Smooth muscle cell of the coronary artery (primary cell): ENCODE measurements around the gene PYGB. TPM values are rescaled to one million over a fixed set of nuclear protein-coding genes. Genes with fewer than 3 reads are reported as not detected.

Experiments
- total RNA-seq: library from RNA; depleted of rRNA; stranded (reverse); fragments of >200 nt; gene quantifications from 2 replicates; pipeline ENCODE4 v1.2.3, GENCODE V29; 2014; ENCODE audit warnings: low replicate concordance

The PYGB gene
- 94.5 and 100 TPM in 2 replicates for total RNA-seq

DNA sequence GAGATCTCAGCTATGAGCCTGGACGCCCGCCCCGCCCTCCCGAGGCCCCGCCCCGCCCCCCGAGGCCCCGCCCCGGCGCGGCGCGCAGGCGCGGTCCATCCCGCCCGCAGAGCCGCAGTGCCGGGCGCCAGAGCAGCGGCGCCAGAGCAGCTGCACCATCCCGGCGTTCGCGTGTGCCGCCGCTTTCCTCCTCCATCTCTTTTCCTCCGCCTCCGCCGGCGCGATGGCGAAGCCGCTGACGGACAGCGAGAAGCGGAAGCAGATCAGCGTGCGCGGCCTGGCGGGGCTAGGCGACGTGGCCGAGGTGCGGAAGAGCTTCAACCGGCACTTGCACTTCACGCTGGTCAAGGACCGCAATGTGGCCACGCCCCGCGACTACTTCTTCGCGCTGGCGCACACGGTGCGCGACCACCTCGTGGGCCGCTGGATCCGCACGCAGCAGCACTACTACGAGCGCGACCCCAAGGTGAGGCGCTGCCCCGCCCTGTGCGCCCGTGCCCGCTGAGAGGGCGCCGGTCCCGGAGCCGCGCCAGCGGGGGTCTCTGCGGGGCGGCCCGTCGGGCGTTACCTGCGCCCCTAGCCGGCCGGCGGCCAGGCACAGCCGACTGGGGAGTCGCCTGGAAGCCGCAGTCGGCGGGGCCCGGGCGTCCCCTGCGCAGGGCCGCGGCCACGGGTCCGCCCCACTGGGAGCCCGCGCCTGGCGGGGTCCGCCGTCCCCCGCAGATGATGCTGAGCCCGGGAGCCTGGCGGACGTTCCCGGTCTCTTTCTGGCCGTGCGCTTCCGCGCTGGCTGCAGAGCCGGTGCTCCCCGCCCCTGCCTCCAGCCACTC is at the start of gene PYGB:
Gene PYGB (plus strand): TSS at position 130 of the 830 bp plus-strand sequence. CDS start 94 bp downstream, at position 224.

Other genes starting within 250 kb of the PYGB start
- gene ACSS1, start 189.9 kb upstream of the PYGB start, total RNA-seq = 1.1 and 14.0 TPM in 2 replicates
- not detected in 2 replicates for gene VSX1, start 165.9 kb upstream of the PYGB start, total RNA-seq
- 28.3 and 44.9 TPM in 2 replicates for gene ENTPD6, start 52.4 kb upstream of the PYGB start, total RNA-seq
- gene ABHD12, start 142.8 kb downstream of the PYGB start, total RNA-seq = 27.5 and 34.0 TPM in 2 replicates
- 1.3 and 3.2 TPM in 2 replicates for gene GINS1, start 159.6 kb downstream of the PYGB start, total RNA-seq